Renal cortical epithelial cell (primary cell): ENCODE data around the gene NUAK1. TPM values are rescaled to one million over a fixed set of nuclear protein-coding genes. Genes with fewer than 3 reads are reported as not detected.

Experiments
- DNase-seq: peaks from one replicate; pipeline ENCODE4 v3.0.0-alpha.2; 2011; ENCODE audit warnings: low read depth
- total RNA-seq: library from RNA; depleted of rRNA; stranded (reverse); fragments of >200 nt; gene quantifications from 2 replicates; pipeline ENCODE4 v1.2.3, GENCODE V29; 2014

Gene NUAK1
- total RNA-seq, 1 donor from 2014 or later = 10.8 TPM

DNA sequence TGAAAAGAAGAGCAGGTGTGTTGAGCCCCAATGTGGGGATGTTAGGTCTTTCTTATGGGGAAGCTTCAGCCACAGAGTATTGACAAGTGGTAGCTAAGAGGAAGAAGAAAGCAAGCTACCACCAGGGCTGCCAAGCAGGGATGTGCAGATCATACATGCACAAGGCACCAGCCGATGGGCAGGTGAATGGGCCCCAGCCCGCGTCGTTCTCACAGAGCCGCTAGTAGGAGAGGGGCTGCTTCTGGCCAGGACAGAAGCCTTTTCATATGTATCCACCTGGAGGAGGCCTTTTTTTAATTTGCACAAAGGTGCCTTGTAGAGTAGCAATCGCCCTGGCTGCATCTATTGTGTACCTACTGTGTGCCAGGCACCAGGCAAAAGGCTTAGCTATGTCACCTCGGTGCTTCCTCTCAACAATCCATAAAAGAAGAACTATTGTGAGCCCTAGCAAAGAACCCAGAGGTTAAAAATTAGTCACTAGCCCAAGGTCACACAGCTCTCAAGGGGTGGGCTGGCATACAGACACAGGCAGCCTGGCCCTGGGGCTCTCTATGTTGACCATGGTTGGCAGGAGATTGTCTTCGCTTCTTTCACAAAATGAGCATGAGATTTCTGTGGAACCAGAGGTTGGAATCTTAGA, 8.2 kb downstream of the NUAK1 start:
- DNase-seq = no peak

DNA sequence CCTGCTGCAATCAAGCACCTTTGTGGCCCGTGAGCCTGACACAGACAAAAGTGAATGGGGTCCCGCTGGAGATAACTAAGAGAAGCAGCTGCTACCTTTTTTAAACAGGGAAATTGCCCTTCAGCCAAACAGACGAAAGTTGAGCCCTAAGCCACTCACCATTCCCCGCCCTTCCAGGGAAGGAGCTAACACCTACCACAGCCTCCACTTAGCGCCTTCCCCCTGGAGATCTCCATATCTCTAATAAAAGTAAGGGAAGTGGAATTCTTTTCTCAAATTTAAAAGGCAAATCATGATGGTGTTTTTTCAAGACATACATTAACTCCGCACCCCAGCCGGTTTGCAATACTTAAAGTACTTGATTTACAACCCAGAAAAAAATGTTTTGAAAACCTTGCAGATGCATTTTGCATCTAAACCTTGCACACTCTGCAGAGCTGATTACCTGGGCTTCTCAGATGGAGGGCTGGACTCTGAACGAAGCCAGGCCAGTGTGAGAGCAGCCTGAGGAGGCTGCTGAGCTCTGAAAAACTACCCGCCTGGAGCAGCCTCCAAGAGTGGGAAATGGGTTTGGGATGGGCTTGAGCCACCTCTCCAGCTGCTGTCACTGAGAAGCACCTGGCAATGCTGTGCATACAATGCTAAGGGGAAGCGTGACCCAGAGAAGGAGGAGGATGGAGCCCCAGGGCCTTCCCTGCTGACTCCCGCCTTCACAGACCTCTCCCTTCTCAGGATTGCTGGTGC, 10.0 kb downstream of the NUAK1 start:
- DNase-seq = no peak

DNA sequence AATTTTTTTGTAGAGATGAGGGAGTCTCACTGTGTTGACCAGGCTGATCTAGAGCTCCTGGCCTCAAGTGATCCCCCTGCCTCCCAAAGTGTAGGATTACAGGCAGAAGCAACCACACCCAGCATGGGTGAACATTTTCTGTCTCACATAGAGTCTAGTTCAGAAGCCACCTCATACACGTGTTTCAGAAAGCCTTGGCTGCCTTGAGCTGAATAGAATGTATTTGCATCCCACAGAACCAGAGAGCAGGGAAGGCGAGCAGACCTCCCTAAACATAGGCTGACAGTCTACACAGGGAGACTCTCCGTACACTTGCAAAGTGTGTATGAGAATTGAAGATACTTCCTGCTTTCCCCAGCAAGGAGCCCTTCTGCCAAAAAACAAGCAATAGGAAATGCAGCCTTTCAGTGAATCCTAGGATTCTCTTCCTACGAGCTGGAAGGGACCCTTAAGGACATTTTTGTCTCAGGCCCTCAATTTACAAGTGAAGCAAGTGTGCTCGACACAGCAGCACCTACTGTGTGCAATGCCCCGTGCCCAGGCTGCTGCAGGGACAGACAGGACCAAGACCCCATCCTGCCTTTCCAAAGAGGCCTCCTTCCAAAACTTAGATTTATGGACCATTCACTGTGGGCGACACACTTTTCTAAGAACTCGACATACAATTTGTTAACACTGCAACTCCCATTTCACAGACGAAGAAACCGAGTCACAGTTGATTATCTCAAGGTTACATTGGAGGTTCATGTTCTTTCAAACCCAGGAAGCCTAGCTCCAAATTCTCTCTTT, 11.2 kb downstream of the NUAK1 start:
- no peak for DNase-seq

DNA sequence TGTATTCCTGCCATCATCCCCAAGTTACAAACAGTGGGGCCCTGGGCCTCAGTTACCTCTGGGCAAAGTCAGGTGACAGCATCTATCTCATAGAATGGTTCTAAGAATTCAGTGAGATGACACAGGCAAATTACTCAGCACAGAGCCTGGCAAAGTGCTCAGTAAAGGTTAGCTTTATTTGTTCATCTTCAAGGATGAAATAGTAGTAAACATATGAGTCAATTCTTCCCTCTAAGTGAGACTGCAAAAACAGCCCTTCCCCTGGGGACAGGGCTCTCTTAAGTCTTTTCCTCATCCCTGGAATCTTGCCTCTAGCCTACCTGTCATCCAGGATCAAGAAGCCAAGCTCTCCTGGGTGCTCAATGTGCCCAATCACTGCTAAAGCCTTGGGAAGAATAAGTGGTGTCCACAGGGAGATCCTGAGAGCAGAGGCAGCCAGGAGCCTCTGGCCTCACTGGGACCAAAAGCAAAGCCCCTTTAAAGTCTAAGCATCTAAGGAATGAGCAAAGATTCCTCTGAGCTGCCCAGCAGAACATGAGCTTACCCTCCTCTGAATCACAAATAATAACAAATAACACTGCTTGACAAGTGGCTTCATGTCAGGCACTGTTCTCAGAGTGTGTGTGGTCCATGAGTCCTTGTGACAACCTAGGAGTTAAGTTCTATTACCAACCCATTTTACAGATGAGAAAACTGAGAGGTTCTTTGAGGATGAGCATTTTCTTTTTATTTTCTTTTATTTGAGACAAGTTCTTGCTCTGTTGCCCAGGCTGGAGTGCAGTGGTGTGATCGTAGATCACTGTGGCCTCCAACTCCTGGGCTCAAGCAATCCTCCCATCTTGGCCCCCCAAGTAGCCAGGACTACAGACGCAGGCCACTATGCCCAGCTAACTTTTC, 12.1 kb downstream of the NUAK1 start:
- peak; percentile 86 for DNase-seq

DNA sequence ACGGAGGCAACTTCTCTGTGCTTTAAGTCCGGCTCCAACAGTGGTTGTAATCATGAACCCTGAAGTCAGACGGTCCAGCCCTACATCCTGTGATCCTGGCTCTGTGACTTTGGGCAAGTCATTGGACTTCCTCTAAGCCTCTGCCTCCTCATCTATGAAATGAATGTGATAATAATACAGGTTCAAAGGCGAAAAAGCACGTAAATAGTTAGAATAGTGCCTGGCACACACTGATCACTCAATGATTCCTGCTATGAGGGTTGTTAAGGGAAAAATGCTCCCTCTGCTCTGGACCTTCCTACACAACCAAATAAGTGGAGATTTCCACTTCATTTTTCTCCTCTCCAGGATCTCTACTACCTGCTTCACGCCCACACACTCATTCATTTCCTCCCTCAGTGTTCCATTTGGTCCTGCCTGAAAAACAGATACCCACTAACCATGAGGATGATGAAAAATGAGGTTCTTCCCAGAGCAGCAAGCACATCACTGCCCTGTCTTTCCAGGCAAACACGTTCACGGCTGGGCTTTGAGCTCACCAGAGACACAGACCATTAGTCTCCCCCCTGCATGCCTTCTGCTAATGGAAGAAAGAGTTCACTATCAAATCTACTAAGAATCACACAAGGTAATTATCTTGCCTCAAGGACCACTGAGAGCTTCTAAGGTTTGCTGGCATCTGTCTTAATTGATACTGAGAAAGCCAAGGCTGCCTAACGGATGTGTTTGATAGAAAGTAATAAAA, 13.2 kb downstream of the NUAK1 start:
- no peak for DNase-seq

DNA sequence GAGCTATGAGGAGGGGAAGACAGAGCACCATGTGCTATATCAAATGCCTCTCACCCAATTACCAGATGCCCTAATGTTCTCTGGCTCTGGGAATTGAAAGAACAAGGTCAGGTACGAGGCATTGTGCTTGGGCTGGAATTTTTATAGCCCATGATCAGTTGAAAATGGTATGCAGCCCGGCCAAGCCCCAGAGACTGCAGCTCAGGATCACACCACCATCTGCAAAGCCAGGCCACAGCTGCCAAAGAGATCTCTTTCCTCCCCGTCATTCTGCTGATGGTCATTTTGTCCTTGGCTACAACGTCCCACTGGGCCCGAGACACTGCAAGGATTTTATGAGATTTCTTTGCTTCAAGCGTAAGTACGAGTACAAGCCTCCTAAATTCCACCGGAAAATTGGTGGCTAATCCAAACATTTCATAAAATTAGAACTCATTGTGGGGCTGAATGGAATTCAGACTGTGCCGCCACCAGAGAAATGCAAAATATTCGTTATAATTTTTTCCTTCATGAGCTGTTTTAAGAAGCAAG, 15.1 kb downstream of the NUAK1 start:
- peak; percentile 69 for DNase-seq

DNA sequence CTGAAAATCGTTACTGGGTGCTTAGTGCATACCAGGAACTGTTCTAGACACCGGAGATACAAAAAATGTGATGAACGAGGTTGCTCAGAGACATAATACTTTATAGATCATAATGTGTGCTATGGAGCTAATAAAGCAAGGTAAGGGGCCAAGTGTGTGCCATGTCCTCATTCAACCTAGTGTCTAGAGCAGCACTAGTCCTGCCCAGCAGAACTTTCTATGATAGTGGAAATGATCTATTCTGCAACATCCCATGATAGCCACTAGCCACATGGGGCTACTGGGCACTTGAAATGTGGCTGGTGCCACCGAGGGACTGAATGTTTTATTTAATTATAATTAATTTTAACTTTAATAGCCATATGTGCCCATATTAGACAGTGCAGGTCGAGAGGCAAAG, 15.6 kb downstream of the NUAK1 start:
- no peak for DNase-seq

DNA sequence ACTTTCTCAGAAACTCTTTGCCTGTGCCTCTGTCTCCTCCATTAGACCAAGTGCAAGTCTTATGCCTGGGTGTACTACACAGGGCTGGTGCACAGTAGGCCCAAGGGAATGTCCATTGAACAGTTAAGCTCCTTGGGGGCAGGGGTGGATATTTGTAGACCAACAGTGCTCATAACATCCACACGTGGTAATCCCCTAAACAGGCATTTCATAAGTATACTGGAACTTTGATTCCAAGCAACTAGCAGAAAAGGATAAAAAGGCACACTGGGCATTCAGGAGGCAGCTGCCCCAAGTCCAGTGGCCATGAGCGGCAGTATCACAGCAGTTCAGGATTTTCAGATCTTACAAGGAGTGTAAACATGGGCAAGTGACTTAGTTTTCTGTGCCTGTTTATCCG, 16.8 kb downstream of the NUAK1 start:
- no peak for DNase-seq

DNA sequence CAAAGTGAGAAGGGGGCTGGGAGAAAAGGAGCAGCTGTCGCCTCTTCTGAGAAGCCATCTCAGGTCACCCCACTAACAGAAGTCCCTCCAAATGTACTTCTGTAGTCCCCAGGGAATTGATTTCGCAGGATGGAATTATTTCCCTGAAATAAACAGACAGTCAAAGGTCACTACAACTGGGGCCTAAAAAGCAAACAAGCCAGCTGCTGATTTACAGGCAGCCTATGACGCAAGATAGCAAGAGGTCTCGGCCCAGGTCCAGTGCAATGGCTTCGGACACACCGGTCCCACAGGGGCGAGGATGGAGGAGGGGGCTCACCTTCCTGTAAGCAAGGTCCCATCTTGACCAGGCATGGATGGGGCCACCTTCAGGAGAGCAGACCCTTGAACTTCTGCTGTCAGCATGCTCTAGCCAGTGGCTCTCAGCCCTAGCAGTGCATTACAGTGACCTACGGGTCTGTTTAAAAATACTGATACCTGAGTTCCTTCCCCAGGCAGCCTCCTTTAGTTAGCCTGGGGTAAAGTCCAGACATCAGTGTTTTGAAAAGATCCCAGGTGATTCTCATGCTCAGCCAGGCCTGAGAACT, 18.1 kb downstream of the NUAK1 start:
- DNase-seq = no peak

DNA sequence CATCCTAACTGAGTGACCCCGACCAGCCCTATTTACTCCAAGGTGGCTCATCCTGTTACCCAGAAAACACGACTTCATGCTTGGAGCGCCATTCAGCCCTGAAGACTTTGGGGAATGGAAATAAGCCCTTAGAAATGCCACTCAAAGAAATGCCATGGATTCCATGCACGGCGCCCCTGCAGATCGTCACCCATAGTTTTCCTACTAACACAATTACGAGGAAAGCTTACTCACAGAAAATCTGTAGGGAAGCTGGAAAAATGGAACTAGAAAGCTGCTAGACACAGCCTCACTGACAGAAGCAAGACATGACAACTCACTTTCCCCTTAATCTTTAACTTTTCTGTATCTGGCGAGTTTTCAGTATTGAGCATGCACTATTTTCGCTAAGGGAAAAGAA, 19.5 kb downstream of the NUAK1 start:
- DNase-seq = no peak

DNA sequence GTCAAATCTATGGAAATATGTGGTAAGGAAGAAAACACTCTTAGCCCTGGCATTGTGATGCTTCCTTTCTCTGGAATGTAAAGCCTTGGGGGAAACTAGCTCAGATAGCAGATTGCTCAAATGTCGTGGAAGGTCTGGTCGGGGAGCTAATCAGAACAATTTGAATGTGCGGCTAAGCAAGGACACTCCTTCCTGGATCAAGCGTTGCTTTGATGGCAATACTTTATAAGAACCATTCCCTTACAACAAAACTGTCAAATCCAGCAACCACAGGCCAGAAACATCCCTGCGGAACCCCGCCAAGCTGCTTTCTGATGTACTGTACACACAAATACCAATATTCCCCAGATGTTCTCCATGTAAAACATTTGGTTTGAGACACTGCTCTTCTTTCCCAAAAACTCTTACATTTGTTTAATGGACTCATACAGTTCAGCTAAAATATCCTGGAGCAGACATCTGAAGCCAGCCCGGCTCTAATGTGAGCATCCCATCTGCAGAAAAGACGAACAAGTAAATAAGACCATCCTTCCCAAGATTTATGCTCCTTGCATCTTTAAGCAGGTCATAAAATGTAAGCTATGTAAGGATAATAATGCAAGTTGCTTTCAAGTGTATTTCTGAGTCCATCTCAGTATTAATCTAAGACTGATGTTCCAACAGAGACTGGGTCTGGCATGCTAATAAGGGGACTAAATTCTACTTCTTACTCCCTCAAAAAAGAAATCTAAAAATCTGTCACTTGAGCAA, 20.2 kb downstream of the NUAK1 start:
- no peak for DNase-seq

DNA sequence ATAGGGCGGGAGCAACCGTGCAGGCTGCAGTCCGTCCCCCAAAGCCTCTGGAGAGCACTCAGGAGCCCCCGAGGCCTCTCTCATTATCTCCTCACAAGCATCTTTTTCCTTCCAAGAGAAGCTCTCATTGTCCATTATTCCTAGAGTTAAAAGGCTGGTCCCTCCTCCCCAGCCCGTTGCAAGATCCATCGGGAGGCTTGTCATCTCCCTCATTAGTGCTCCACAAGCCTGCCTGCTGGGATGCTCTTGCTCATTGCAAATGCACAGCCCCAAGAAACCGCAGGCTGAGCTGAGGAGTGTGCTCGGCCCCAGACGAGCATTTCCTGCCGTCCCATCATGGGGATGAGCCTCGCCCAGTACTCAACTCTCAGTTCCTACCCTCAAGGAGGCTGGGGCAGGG, 23.3 kb downstream of the NUAK1 start:
- no peak for DNase-seq

DNA sequence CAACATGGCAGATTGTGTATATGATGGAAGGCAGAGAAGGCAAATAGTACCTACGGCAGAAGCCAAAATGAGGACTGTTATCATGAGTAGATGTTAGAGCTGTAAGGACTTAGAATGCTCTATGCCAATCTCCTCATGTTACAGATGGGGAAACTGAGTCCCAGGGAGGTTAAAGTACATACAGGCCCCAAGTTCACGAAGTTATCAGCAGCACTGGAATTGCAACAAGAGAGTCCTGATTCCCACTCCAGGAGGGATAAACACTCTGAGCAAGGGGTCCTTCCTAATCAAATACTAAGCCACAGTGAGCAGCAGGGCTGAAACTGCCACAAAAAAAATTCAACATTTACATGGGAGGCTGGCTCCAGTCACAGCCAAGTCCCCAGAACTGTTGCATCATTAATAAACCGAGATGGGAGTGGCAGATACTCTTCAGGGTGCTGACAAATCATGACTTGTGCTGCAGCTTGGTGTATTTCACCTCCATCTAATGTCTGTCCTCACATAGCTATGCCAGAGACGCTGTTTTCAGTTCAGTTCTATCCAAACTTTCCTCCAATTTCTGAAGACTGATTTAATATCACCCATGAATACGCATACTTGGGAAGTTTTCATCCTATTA, 24.2 kb downstream of the NUAK1 start:
- DNase-seq = no peak

DNA sequence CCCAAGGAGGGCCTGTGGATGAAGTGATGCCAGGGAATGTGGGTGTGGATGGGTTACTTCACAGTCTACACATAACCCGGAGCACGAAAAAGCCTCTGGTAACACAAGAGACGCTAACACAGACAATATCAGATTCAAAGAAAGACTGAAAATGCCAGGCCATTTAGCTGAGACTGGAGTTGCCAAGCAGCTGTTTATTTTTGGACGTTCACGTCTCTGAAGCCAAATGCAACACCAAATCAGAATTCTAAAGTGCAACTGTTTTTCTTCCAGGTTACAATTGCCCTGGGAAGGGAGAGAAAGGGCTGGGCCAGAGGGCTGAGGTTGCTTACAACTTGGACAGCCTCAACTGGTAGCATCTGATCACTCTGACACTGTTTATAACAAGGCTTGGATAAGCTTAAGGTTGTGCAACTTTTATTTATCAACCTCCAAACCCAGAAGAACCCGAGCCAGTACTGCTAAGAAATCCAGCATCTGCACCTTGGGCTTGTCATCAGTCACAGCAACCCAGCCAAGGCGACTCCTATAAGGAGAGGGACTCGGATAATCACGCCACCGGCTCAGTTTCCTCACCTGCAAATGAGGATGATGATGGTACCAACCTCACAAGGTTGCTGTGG, 24.8 kb downstream of the NUAK1 start:
- no peak for DNase-seq

DNA sequence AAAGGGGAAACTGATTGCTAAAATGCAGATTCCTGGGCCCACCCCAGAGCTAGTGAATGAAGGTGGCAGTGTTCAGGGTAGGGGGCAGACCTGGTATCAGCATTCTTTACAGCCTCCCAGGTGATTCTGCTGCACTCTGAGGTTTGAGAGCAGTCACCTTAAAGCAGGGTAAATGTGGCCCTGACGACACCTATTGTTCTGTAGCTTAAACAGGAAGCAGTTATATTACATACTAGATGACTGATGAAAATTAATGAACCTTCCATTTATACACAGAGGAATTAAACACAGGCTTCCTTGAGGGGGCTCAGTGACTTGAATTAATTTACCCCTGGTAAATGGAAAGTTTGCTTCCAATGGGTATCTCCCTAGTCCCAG, 25.3 kb downstream of the NUAK1 start:
- peak; percentile 54 for DNase-seq

DNA sequence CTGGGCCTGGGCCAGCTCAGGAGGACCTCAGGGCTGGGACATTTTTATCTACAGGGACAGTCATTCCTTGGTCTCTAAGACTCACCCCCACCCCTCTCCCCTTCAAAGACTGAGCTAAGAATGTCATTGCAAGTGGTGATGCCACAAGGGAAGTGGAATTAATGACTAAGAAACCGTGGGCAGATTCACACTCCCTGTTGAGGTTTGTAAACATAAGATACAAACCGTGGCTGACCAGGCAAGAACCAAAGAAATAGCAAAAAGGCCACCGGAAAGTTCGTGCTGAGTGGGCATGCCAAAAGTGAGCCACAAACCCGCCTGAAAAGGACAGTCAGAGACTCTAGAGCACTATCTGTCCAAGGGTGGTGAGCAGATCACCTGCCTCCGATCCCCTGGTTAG, 25.7 kb downstream of the NUAK1 start:
- peak; percentile 75 for DNase-seq

DNA sequence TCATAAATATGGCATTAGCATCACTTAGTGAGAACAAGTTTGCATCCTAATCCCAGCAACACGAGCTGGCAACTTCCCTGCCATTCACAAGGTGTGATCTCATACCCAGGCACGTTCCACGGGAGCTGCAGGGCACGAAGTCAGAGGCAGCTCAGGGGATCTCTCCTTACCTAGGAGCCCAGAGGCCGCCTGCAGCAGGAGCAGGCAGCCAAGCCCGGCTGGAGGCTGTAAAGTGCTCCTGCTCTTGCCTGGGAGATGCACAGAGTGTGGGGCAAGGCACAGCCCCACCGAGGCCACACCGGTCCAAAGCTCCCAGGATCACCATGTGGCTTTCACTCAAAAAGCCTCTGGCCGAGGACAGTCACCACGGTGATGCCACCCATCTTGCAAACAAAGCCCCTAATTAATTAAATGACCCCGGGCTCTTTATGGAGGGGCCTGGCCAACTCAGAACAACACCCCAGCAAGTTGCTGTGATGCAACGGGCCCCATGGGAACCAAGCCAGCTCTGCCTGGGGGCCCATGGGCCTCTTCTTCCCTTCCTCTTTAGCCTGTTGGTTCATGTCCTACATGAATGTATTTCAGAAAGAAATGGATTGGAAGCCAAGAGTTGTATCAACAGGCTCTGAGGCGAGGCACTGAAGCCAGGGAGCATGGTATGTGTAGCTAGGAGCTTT, 26.5 kb downstream of the NUAK1 start:
- peak; percentile 64 for DNase-seq

DNA sequence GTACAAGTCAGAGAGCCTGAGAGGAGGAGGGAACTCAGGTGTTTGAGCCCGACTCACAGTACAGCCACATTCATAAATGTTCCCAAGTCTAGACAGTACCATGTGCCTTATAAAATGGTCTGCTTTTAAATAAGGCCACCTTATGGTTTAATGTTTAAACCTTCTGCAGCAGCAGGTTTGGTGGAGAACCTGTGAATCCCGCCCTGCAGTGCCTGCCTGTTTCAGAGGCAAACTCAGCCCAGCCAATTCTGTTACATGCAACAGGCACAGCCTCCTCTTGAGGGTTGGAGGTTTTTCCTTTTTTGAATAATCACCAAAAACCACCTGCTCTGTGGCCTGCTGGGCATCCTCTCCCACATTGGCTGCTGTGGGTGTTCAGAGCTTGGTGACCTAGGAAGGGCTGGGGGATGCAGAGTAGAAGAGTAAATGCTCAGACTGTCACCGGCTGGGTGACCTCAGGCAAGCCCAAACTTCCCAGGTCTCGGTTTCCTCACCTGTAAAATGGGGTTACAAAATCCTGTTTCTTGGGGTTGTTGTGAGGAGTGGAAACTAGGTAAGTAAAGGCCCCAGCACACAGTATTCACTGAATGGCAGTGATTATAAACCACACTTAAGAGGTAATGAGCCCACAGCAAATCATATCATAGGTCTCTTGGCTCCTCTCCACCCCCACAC, 28.0 kb downstream of the NUAK1 start:
- peak; percentile 69 for DNase-seq
